SK-N-SH treated with all-trans-retinoic acid at 6 μM for 48 hours (cell line): Measurements from ENCODE around the gene ZNF670.

Experiments
- ARNTL ChIP-seq: fragments of 450-650 bp; formaldehyde crosslinking; IDR thresholded peaks from 2 replicates; pipeline ENCODE4 v1.5.0; 2020; ENCODE audit warnings: low read depth, mild to moderate bottlenecking, moderate library complexity, borderline replicate concordance
- ESRRG ChIP-seq: fragments of 250-450 bp; sonication (Bioruptor Pico); IDR thresholded peaks from 2 replicates; pipeline ENCODE4 v1.6.1; 2021; ENCODE audit warnings: mild to moderate bottlenecking
- PATZ1 ChIP-seq: fragments of 250-450 bp; sonication (Bioruptor Pico); IDR thresholded peaks from 2 replicates; pipeline ENCODE4 v1.8.0; 2020; ENCODE audit warnings: mild to moderate bottlenecking, moderate library complexity, borderline replicate concordance
- POU6F1 ChIP-seq: fragments of 250-450 bp; sonication (Bioruptor Pico); IDR thresholded peaks from 2 replicates; pipeline ENCODE4 v1.8.0; 2021; ENCODE audit warnings: low read depth, mild to moderate bottlenecking, moderate library complexity, borderline replicate concordance
- SNAI2 ChIP-seq: fragments of 250-450 bp; sonication (Bioruptor Pico); IDR thresholded peaks from 2 replicates; pipeline ENCODE4 v1.5.0; 2020; ENCODE audit warnings: mild to moderate bottlenecking, moderate library complexity
- ZFP3 ChIP-seq: fragments of 250-450 bp; sonication (Bioruptor Pico); IDR thresholded peaks from 2 replicates; pipeline ENCODE4 v1.5.0; 2020; ENCODE audit warnings: mild to moderate bottlenecking, moderate library complexity
- ZFP30 ChIP-seq: fragments of 450-650 bp; formaldehyde crosslinking; IDR thresholded peaks from 2 replicates; pipeline ENCODE4 v1.5.0; 2022; ENCODE audit warnings: mild to moderate bottlenecking, moderate library complexity

GRCh38 chr1:247089616-247090375 is 11.2 kb upstream of the ZNF670 start:
- TF ChIP-seq ESRRG (CRISPR knock-in tag) (no peak), PATZ1 (CRISPR knock-in tag) (no peak), POU6F1 (CRISPR knock-in tag) (no peak), ZFP30 (CRISPR knock-in tag) (no peak), ARNTL (CRISPR knock-in tag) (no peak), ZFP3 (CRISPR knock-in tag) (no peak), SNAI2 (CRISPR knock-in tag) (no peak)
